GM12865 (cell line): ENCODE results near the gene HRH1.

Experiments used
- DNase-seq: peaks from one replicate; pipeline ENCODE4 v3.0.0; 2010; ENCODE audit warnings: low read depth
- H3K4me3 ChIP-seq: 2 replicates; pipeline ENCODE4 v1.5.1; 2011; ENCODE audit warnings: mild to moderate bottlenecking, low read depth, low read length, control low read depth
- CTCF ChIP-seq: IDR thresholded peaks from 2 replicates; pipeline ENCODE4 v1.5.1; 2011; ENCODE audit warnings: low read length, control low read depth, low read depth, inconsistent platforms; ENCODE audit not compliant: insufficient read depth; ENCODE audit errors: missing control alignments

HRH1 gene

GRCh38 chr3:11240496-11240895 is 86.2 kb downstream of the HRH1 start:
- no peak overlapping the region for H3K4me3 ChIP-seq
- no peak for TF ChIP-seq CTCF
- no peak for DNase-seq

- DNase-seq, result no peak
- TF ChIP-seq CTCF, result no peak
- no peak overlapping the region for H3K4me3 ChIP-seq
These were observed 89.9 kb downstream of the HRH1 start for GRCh38 chr3:11244121-11244677.

- TF ChIP-seq CTCF, result no peak
These were observed 91.0 kb downstream of the HRH1 start for GRCh38 chr3:11245276-11245675.

GRCh38 chr3:11245827-11246662 is 91.8 kb downstream of the HRH1 start:
- no peak overlapping the region for H3K4me3 ChIP-seq
- no peak for DNase-seq
- TF ChIP-seq CTCF, result no peak

More at GRCh38 chr3:11245276-11245675, 91.0 kb downstream of the HRH1 start:
- DNase-seq, result no peak
- no peak overlapping the region for H3K4me3 ChIP-seq

GRCh38 chr3:11246663-11246970 is 92.3 kb downstream of the HRH1 start:
- DNase-seq, result no peak
- no peak overlapping the region for H3K4me3 ChIP-seq
- TF ChIP-seq CTCF, result no peak

- H3K4me3 ChIP-seq, result no peak overlapping the region
- TF ChIP-seq CTCF, result no peak
- no peak for DNase-seq
These were observed 93.1 kb downstream of the HRH1 start for GRCh38 chr3:11247362-11247761.

- no peak for TF ChIP-seq CTCF
- H3K4me3 ChIP-seq, result no peak overlapping the region
- no peak for DNase-seq
These were observed 94.3 kb downstream of the HRH1 start for GRCh38 chr3:11248596-11248995.
